GM19043 (cell line): ENCODE data around the gene ACP2.

Source experiments
- ATAC-seq: cut with Tn5 transposase; IDR thresholded peaks from one replicate; pipeline ENCODE4 v1.9.1; 2021; ENCODE audit warnings: low read depth; ENCODE audit not compliant: unreplicated experiment

The ACP2 gene

DNA sequence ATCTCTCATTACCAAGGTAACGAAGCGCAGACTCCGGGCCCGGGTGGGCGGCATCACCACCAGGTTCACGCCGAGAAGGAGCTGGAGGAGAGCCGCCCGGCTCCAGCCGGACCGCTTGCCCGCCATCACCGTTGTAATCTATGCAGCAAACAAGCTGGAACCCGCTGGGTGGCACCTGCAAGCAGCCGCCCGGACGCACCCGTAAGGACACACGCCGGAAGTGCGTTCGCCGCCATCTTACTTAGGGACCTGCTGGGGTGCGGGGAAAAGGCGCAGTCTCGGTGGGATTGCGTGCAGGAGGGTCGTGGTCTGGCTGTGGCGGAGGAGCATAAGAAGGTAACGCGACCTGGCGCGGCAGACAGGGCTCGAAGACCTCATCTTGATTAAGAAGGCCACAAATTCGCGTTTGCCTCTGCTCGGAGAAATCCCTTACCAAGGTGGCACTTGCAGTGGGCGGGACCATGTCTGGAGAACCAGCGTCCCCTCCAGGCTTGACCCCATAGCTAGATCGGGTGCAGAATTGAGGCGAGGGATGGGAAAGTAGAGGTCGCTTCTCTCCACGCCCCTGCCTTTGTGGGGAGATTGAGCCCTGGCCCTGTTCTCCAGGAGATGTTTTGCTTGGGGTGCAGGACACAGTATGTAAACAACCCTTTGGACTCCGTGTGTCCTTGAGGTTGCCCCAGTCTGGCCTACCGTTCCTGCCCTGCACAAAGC lies at the start of gene ACP2:
Gene ACP2, minus strand, starts transcription at position 151 of the 714 bp plus-strand sequence. Its CDS starts 25 bp downstream, at position 126.
- ATAC-seq: peak; percentile 88

DNA sequence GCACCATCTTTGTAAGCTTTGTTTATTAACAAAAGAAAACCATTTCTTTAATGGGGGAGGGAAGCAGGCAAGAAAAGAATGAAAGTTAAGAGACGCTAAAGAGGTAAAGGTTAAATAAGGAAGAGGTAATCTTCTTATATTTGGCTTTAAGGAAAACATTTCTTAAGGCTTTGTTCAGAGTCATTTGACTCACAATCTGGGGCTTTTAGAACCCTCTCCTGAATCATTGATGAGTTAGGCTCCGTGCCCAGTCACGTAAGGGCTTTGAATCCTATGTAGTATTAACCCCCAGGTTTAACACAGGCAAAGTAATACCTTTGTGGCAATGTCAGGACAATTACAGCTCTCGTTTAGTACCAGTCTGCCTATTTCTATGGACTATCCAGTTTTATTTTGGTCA lies 47.4 kb upstream of the ACP2 start:
- ATAC-seq: no peak

DNA sequence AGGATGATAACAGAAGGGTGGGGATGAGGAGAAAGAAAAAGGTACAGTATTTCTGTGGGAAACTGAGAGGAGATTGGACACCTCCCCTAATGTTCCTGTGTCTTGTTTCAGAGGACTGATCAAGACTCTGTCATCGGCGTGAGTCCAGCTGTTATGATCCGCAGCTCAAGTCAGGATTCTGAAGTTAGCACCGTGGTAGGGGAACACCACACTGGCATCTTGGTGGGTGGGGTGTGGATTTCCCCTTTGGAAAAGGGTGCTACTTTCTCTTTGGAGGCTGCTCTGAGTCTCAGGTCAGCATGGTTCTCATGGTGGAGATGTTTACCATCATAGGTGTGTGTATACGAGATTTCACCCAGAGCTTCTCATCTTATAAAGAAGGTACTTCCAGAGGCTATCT lies 46.8 kb upstream of the ACP2 start:
- no peak for ATAC-seq

DNA sequence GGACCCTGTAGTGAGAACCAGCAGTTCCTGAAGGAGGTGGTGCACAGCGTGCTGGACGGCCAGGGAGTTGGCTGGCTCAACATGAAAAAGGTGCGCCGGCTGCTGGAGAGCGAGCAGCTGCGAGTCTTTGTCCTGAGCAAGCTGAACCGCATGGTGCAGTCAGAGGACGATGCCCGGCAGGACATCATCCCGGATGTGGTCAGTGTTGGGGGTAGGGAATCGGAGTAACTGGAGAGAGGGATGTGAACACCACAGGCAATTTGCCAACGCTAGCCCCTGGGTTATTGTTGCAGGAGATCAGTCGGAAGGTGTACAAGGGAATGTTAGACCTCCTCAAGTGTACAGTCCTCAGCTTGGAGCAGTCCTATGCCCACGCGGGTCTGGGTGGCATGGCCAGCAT lies 41.2 kb upstream of the ACP2 start:
- ATAC-seq: no peak

DNA sequence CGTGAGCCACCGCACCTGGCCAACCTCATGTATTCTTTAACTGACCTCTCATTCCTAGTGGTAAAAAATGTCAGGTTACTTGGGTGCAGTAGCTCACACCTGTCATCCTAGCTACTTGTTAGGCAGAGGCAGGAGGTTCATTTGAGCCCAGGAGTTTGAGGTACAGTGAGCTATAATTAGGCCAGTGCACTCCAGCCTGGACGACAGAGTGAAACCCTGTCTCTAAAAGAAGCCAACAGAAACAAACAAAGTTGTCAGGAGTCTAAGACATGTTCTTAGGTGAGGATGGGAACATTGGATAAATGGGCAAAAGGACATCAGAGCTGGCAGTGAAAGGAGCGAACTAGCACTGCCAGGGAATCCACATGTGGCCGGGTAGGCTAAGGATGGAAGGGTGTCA lies 39.5 kb upstream of the ACP2 start:
- ATAC-seq: no peak

- ATAC-seq: no peak
Measured at GRCh38 chr11:47285969-47286770, 37.6 kb upstream of the ACP2 start.

DNA sequence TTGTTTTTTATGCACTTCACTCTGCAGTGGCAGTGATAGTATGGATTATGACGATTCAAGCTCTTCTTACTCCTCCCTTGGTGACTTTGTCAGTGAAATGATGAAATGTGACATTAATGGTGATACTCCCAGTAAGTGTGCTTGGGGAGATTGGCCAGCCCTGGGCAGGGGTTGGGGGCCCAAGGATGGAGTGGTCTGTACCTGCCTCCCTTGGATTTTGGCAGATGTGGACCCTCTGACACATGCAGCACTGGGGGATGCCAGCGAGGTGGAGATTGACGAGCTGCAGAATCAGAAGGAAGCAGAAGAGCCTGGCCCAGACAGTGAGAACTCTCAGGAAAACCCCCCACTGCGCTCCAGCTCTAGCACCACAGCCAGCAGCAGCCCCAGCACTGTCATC lies 35.5 kb upstream of the ACP2 start:
- ATAC-seq: no peak

- ATAC-seq: no peak
Measured at GRCh38 chr11:47282462-47282861, 33.8 kb upstream of the ACP2 start.

- ATAC-seq: no peak
Measured at GRCh38 chr11:47280860-47281259, 32.2 kb upstream of the ACP2 start.

GRCh38 chr11:47280099-47280498 lies 31.5 kb upstream of the ACP2 start:
- ATAC-seq: no peak

DNA sequence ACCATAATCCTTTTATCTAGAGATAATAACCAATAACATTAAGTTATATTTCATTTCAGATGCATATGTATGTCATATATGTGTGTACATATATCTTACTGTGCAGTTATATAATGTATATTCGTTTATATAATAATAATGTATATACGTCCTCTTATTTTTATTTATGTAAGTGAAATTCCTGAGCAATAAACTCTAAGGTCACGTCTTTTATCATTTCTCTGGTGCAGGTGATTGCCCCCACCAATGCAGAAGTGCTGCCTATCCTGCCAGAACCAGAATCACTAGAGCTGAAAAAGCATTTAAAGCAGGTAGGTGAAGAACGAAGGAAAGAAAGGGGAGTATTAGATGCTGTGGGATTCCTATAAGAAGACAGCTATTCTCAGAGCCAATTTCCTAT lies 30.2 kb upstream of the ACP2 start:
- no peak for ATAC-seq

DNA sequence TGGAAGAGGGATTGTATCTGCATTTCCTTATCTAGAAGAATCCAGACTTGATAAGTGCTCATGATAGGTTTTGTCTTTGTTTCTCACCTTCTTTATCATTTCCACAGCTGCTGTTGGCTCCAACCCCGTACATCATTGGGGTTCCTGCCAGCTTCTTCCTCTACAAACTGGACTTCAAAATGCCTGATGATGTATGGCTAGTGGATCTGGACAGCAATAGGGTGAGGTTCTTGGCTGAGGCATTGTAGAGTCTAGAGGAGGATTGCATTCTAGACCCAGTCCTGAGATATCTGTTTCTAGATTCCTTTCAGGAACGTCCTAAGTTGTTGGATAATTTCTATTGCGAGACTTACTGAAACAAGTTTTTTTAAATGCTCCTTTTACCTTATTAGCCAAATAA lies 29.4 kb upstream of the ACP2 start:
- no peak for ATAC-seq

DNA sequence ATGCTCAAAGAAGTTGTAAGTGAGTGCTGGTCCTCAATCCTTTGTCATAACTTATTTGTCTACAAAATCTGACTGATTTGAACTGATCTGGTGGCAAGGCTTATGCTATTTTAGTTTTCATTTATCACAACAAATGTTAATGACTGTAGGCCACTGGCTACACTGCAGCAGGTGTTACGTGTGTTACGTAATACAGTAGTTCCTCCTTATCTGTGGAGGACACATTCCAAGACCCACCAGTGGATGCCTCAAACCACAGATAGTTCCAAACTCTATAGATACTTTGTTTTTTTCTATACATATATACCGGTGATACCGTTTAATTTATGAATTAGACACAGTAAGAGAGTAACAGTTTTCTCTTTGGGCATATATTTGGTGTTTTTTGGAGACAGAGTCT lies 28.3 kb upstream of the ACP2 start:
- ATAC-seq: no peak

- no peak for ATAC-seq
Measured at GRCh38 chr11:47274495-47275235, 26.1 kb upstream of the ACP2 start.

GRCh38 chr11:47272706-47273105 lies 24.1 kb upstream of the ACP2 start:
- ATAC-seq: no peak

GRCh38 chr11:47271961-47272661 lies 23.5 kb upstream of the ACP2 start:
- ATAC-seq: no peak

GRCh38 chr11:47271328-47271727 lies 22.7 kb upstream of the ACP2 start:
- ATAC-seq: no peak

- no peak for ATAC-seq
Measured at GRCh38 chr11:47270331-47271271, 22.0 kb upstream of the ACP2 start.

DNA sequence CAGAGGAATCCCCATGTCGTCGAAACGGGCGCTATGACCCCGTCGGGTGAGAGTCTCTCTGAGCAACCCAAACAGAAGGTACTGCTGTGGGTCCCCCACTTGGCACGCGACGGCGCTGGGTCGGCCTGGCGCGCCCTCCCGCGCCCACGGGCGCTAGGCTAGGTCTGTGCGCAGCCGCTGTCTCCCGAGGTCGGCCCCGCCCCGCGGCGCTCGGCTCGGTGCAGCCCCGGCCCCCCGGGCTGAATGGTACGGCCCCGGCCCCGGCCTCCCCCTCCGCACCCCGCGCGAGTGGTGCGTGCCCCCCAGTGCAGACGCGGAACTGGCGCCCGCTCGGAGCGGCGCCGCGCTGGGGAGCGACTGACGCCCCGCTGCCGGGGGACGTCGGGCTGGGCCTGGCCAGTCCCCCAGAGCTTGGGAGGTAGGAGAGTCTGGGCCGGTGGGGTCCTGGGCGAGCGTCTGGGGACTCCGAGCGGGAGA lies 21.3 kb upstream of the ACP2 start, which contains the start of gene MADD:
Gene MADD, plus strand, starts transcription at position 305 of the 477 bp plus-strand sequence.
- ATAC-seq: peak; percentile 62
